K562 (cell line): ENCODE measurements around the gene AGAP3.

Experiments
- CEBPB ChIP-seq: fragments of 450-650 bp; IDR thresholded peaks from 2 replicates; pipeline ENCODE4 v1.6.1; 2016; ENCODE audit warnings: missing genetic modification characterization, missing compliant biosample characterization
- NBN ChIP-seq: fragments of 450-650 bp; IDR thresholded peaks from 2 replicates; pipeline ENCODE4 v1.6.1; 2016; ENCODE audit warnings: low read depth, mild to moderate bottlenecking
- SREBF1 ChIP-seq: fragments of 150-350 bp; IDR thresholded peaks from 2 replicates; pipeline ENCODE4 v1.6.1; 2014; ENCODE audit warnings: antibody characterized with exemption, low read depth, low read length, borderline replicate concordance

DNA sequence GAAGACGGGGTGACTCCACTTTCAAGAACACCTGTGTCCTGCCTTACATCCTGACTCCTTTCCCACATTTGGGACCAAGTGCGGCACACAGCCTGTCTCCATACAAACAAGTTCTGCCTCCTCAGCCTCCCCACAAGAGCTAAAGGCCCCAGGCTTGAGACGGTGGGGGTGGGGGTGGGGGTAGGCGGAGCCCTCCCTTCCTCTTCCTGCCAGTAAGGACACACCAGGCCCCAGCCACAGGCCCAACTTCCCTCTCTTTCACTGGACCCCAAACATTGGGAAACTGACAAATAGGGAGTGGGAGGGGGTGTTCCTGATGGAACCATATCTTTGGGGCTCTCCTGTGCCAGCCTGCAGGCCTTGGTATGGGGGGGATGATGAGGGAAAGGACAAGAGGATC, 33.2 kb upstream of the AGAP3 start:
- TF ChIP-seq SREBF1 (no peak), NBN (no peak), CEBPB (tag) (no peak)
